Stimulated activated CD4-positive, alpha-beta T cell treated with anti-CD3 and anti-CD28 coated beads, Interleukin-4, amount 100 ng/mL, for 4 hours (primary cell): ENCODE data around the gene AKR1B1.

Experiments used
- DNase-seq, 2 experiments: peaks; one replicate each; pipeline ENCODE4 v3.0.0-alpha.2; 2020

The AKR1B1 gene

GRCh38 chr7:134406431-134406830, 52.5 kb downstream of the AKR1B1 start:
- no peak for DNase-seq

DNA sequence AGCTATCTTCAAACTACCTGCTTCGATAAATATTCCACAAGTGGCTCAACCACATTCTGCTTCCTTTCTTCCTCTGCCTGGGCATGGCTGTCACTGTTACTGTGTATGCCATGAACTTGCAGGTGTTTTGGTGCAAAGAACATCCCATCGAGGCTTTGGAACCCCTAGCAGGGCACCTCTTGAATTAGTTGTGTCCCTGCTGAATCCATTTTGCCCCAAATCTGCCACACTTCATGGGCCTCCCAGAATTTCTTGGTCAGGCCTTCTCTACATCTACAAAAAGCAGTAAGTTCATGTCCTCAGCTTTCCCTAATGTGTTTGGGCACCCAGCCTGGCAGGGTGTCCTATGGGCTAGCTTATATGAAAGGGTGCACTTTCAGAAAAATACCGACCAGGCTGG, 53.6 kb downstream of the AKR1B1 start:
- DNase-seq, result no peak

GRCh38 chr7:134403062-134403461, 55.8 kb downstream of the AKR1B1 start:
- DNase-seq, result no peak

DNA sequence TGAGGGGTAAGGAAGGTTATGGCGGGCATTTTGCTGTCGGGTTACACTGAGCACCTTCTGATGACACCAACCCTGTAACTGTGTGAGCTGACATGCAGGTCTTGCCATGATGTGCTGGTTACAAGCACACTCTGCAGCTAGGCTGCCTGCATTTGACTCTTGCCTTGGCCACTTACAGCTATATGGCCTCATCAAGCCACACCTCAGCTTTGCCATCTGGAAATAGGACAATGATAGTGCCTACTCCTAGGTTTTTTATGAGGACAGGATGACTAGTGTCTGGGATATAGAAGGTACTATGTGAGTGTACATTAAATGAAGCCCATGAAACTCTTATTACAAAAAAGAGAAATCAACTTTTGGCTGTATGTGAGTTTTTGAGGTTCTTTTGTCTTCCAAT, 58.0 kb downstream of the AKR1B1 start:
- no peak for DNase-seq

DNA sequence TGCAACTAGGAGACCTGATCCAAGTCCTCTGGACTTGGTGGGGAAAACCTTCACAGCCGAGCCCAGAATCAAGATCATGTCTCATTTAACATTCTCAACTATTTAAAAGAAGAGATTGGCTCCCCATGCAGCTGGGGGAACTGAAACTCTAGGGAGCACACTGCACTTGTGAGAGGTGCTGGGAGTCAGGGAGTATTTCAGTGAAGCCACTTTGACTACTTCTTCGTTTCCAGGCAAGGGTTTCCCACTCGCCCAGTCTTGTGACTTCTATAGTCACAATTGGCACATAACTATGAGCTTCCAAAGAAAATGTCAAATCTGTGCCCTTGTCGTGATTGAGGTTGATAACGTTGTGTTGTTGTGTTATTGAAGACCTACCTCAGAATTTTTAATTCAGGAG, 62.9 kb downstream of the AKR1B1 start:
- DNase-seq, result no peak

DNA sequence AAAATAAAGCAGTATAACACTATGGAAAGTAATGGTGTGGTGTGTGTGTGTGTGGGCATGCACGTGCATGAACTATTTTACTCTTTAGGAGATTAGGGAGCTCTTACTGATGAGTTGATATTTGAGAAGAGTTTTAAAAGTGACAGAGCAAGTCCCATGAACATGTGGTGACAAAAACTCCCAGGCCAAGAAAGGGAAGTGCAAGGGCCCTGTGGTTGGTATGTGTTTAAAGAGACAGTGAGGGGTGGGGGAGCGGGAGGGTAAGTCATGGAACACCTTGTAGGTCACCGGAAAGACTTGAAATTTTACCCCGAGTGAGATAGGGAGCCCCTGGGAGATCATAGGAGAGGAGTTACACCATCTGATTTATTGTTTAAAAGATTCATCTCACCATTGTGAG, 63.3 kb downstream of the AKR1B1 start:
- DNase-seq, result no peak

DNA sequence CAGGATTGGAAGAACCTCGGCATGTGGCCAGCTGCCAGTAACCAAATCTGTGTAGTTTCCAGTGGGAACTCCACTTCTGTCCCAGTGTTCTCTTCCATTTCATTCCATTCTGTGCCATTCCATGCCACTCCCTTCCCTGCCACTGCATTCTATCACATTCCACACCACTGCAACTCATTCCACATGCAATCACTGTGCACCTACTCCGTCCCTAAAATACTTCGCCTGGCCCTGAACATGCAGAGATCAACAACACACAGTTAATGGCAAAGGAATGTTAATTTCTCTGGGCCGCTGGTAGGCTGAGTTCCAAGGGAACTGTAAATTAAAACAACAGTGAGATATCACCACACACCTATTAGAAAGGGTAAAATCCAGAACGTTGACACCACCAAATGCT, 64.8 kb downstream of the AKR1B1 start:
- no peak for DNase-seq
